Retinal pigment epithelial cell (primary cell): ENCODE measurements around the gene MX1.

Source experiments
- DNase-seq: peaks from one replicate; pipeline ENCODE4 v3.0.0-alpha.2; 2010; ENCODE audit warnings: low read depth
- H3K4me3 ChIP-seq: 2 replicates; pipeline ENCODE4 v1.5.1; 2011; ENCODE audit warnings: mild to moderate bottlenecking, low read length, control low read depth, moderate library complexity
- CTCF ChIP-seq: conservative IDR thresholded peaks from 2 replicates; pipeline ENCODE4 v1.5.1; 2011; ENCODE audit warnings: low read depth, low read length, control low read depth, inconsistent platforms

Gene MX1

GRCh38 chr21:41425954-41426675 lies at the start of gene MX1:
MX1 (plus strand) TSS chr21:41426239; CDS start chr21:41432071, 5,832 bp downstream.
- no peak for TF ChIP-seq CTCF
- no peak for DNase-seq
- H3K4me3 ChIP-seq, result peak within 1 kb of the TSS; percentile 50

- no peak for TF ChIP-seq CTCF
- no peak overlapping the region for H3K4me3 ChIP-seq
- DNase-seq, result no peak
Measured at GRCh38 chr21:41377715-41378114, 48.3 kb upstream of the MX1 start.

- no peak for DNase-seq
- no peak for TF ChIP-seq CTCF
- H3K4me3 ChIP-seq, result no peak overlapping the region
Measured at GRCh38 chr21:41378849-41379248, 47.2 kb upstream of the MX1 start.

- no peak overlapping the region for H3K4me3 ChIP-seq
- no peak for TF ChIP-seq CTCF
- no peak for DNase-seq
Measured at GRCh38 chr21:41379901-41380300, 46.1 kb upstream of the MX1 start.

DNA sequence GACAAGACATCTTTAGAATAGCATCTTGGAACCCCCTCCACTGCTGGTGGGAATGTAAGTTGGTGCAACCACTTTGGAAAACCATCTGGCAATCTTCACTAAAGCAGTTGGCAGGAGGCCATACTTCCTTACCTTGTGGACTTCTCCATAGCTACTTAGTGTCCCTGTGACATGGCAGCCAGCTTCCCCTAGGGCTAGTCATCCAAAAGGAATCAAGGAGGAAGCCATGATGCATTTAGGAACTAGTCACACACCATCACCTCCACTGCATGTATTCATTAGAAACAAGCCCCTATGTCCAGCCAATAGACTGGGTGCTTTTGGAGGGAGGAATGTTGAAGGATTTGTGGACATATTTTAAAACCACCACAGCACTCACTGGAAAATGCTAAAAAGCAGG lies 44.3 kb upstream of the MX1 start:
- no peak overlapping the region for H3K4me3 ChIP-seq
- DNase-seq, result no peak
- no peak for TF ChIP-seq CTCF

DNA sequence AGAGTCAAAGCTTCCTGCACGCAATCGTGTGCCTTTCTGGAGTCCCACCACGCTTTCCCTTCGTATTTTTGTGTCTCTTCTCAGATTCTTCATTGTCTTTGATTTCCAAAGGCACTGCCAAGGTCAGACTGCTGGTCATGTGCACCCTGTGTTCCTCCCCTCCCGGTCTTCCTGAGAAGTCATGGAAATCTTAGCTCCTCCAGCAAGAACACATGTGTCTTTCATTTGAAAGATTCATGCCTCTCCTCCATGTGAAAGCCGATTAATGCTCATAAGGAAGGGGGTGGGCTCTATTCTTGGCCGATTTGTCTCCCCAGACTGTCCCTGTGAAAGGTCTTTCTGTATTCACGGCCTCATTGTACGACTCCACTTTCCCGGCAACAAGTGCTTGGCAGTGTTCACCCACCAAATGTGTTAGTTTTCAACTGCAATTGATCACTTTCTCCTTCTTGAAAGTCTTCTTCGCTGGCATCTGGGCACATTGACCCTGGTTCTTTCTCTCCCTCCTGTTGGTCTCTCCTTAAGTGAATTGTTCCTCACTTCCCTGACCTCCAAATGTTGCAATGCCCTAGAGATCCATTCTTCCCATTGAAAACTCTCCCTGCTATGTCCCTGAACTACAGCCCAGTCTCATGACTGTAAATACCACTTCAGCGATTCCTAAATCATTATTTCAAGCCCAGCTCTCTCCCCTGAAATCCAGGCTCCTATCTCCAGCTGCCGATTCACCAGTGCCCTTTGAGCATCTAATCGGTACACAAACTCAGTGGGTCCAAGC lies 38.8 kb upstream of the MX1 start:
- DNase-seq, result no peak
- H3K4me3 ChIP-seq, result no peak overlapping the region
- no peak for TF ChIP-seq CTCF

GRCh38 chr21:41387824-41388223 lies 38.2 kb upstream of the MX1 start:
- no peak for TF ChIP-seq CTCF
- DNase-seq, result no peak
- no peak overlapping the region for H3K4me3 ChIP-seq
